Tibial nerve (tissue), 4 donors: ENCODE results near the gene TMPRSS15. TPM values are rescaled to one million over a fixed set of nuclear protein-coding genes. Genes with fewer than 3 reads are reported as not detected.

Experiments
- DNase-seq, 2 donors: peaks; one replicate each; pipeline ENCODE4 v3.0.0-alpha.2; 2019; ENCODE audit warnings: low spot score in 2 of 2
- H3K27ac ChIP-seq, 4 donors: fragments of 200-600 bp; sonication (generic) in 3 of 4; one replicate each; pipeline ENCODE4 v1.5.1; 2017 to 2019; ENCODE audit warnings: mild to moderate bottlenecking in 1 of 4
- H3K27me3 ChIP-seq, 2 donors: fragments of 200-600 bp; sonication (generic) in 1 of 2; one replicate each; pipeline versions ENCODE4 v1.5.1 to v1.6.0; 2017 to 2019
- H3K36me3 ChIP-seq, 3 donors: fragments of 200-600 bp; sonication (generic); one replicate each; pipeline ENCODE4 v1.5.1; 2018 to 2019
- H3K4me1 ChIP-seq, 4 donors: fragments of 200-600 bp; sonication (generic) in 3 of 4; one replicate each; pipeline ENCODE4 v1.5.1; 2017 to 2019
- H3K4me3 ChIP-seq, 4 donors: fragments of 200-600 bp; sonication (generic) in 3 of 4; one replicate each; pipeline ENCODE4 v1.5.1; 2017 to 2019; ENCODE audit warnings: mild to moderate bottlenecking in 1 of 4, moderate library complexity in 1 of 4
- H3K9me3 ChIP-seq, 4 donors: fragments of 200-600 bp; sonication (generic) in 3 of 4; one replicate each; pipeline ENCODE4 v1.5.1; 2017 to 2019
- EP300 ChIP-seq, 2 donors: sonication (generic); formaldehyde crosslinking; IDR thresholded peaks; one replicate each; pipeline ENCODE4 v1.6.1; 2017; ENCODE audit warnings: antibody characterized with exemption in 2 of 2, mild to moderate bottlenecking in 1 of 2
- POLR2A ChIP-seq, 2 donors: fragments of 450-650 bp; IDR thresholded peaks; one replicate each; pipeline ENCODE4 v1.6.1; 2017; ENCODE audit warnings: antibody characterized with exemption in 2 of 2, mild to moderate bottlenecking in 2 of 2, moderate library complexity in 2 of 2
- WGBS, 2 donors: methylation state at CpG; one replicate each; pipeline ENCODE4 v1.1.5; 2018; 5-methylcytosine and 5-hydroxymethylcytosine counted together
- total RNA-seq, 4 donors: library from RNA; depleted of rRNA; stranded (reverse); fragments of >200 nt; gene quantifications; one replicate each; pipeline ENCODE4 v1.1.0, GENCODE V29; 2016
- TF ChIP-seq, protein P1 (sequence below), 5 experiments: fragments of 200-600 bp in 3 of 5; fragments of 450-650 bp in 2 of 5; sonication (generic) in 3 of 5; IDR thresholded peaks; one replicate each; pipeline ENCODE4 v1.5.1; 2016 to 2019; ENCODE audit warnings: antibody characterized with exemption in 5 of 5, mild to moderate bottlenecking in 3 of 5, moderate library complexity in 2 of 5

The TMPRSS15 gene
- total RNA-seq, 4 donors from 2014 or later: not detected

DNA sequence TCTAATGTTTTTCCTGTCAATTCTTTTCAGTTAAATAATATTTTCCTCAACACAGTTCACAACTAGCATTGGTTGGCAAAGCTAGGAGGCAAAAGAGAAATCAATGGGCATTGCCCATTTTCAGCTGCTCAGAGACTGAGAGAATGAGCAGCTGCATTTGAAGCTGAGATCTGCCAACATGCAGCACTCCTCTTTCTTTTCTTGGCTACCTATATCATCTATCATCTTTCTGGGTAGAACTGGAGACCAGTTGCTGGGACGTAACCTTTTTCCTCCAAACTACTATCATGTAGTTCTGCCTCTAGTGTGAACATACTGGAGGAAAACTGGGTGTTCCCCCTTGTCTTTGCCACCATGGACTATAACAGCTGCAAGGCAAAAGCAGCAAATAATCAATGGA is 136.1 kb downstream of the TMPRSS15 start:
- TF ChIP-seq POLR2A (IDR thresholded peaks at IDR 0.05) (no peak), EP300 (IDR thresholded peaks at IDR 0.05) (no peak)
- TF ChIP-seq, protein P1, sequence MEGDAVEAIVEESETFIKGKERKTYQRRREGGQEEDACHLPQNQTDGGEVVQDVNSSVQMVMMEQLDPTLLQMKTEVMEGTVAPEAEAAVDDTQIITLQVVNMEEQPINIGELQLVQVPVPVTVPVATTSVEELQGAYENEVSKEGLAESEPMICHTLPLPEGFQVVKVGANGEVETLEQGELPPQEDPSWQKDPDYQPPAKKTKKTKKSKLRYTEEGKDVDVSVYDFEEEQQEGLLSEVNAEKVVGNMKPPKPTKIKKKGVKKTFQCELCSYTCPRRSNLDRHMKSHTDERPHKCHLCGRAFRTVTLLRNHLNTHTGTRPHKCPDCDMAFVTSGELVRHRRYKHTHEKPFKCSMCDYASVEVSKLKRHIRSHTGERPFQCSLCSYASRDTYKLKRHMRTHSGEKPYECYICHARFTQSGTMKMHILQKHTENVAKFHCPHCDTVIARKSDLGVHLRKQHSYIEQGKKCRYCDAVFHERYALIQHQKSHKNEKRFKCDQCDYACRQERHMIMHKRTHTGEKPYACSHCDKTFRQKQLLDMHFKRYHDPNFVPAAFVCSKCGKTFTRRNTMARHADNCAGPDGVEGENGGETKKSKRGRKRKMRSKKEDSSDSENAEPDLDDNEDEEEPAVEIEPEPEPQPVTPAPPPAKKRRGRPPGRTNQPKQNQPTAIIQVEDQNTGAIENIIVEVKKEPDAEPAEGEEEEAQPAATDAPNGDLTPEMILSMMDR (IDR thresholded peaks at IDR 0.05): no peak
- WGBS, 2 donors: 89% methylated on average over 1 of the region's 1 CpG
- no peak overlapping the region for H3K4me3 ChIP-seq
- H3K9me3 ChIP-seq: no peaks in the 10 kb centered on the region
- no peak overlapping the region for H3K27ac ChIP-seq
- H3K36me3 ChIP-seq: no peaks in the 10 kb centered on the region
- DNase-seq: no peak
- H3K4me1 ChIP-seq: no peaks in the 10 kb centered on the region
- no peaks in the 10 kb centered on the region for H3K27me3 ChIP-seq

DNA sequence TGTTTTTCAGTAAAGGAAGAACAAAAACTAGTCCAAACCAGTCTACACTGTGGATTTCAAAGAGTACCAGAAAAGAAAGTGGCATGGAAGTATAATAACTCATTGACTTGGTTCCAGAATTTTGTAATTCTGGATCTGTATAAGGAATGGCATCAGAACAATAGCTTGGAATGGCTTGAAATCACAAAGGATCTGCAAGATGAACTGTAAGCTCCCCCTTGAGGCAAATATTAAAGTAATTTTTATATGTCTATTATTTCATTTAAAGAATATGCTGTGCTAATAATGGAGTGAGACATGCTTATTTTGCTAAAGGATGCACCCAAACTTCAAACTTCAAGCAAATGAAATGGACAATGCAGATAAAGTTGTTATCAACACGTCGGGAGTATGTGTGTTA is 137.6 kb downstream of the TMPRSS15 start:
- Histone ChIP-seq H3K27me3 (no peaks in the 10 kb centered on the region), H3K4me3 (no peak overlapping the region), H3K4me1 (no peaks in the 10 kb centered on the region), H3K9me3 (no peaks in the 10 kb centered on the region), H3K36me3 (no peaks in the 10 kb centered on the region), H3K27ac (no peak overlapping the region)
- DNase-seq: no peak
- no peak for TF ChIP-seq POLR2A (IDR thresholded peaks at IDR 0.05)
- TF ChIP-seq EP300 (IDR thresholded peaks at IDR 0.05): no peak
- TF ChIP-seq, protein P1 (IDR thresholded peaks at IDR 0.05): no peak
- WGBS, 2 donors: 92 to 96% methylated on average over 2 of the region's 2 CpGs

DNA sequence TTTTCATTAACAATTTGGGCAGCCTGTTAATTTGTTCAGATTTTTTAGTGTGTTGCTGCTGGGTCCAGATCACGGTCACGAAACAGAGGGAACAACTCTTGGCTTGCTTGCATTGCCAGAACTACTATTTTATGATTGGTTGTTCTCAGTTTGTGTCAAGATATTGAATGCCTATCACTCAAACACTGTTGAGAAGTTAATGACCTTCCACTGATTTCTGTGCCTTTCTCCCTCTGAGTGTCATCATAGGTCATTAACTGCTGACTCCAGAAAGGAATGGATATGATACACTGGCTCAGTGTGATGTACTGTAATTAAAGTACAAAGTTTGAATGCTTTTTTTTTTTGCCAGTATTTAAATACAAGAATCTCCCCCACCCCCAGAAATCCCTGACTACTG is 149.8 kb downstream of the TMPRSS15 start:
- H3K9me3 ChIP-seq: no peaks in the 10 kb centered on the region
- TF ChIP-seq EP300 (IDR thresholded peaks at IDR 0.05) (no peak), POLR2A (IDR thresholded peaks at IDR 0.05) (no peak)
- TF ChIP-seq, protein P1 (IDR thresholded peaks at IDR 0.05): no peak
- no peaks in the 10 kb centered on the region for H3K36me3 ChIP-seq

DNA sequence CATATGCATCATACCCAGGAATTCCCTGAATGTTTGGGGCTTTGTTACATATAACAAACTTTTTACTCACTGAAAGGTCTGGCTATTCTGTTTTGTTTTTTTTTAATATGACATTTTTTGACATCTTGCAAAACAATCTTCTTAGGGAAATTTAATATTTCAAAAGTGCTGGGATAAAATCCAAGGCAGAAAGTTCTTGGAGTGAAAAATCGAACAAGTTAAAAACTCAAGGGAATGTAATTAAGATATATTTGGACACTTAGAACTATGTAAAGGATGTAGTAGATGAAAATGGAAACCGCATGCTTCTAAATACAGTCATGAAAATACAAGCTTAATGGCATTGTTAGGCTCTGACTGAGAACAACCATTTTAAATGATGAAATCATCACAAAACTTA is 150.4 kb downstream of the TMPRSS15 start:
- no peak overlapping the region for H3K27ac ChIP-seq
- H3K36me3 ChIP-seq: no peaks in the 10 kb centered on the region
- H3K4me1 ChIP-seq: peaks cover 0 to 8% (median 0%) of the 10 kb centered on the region in 4 donors
- H3K4me3 ChIP-seq: no peak overlapping the region
- no peak for DNase-seq
- TF ChIP-seq EP300 (IDR thresholded peaks at IDR 0.05): no peak
- TF ChIP-seq POLR2A (IDR thresholded peaks at IDR 0.05): no peak
- TF ChIP-seq, protein P1 (IDR thresholded peaks at IDR 0.05): no peak
- WGBS, 2 donors: 47 to 48% methylated on average over 2 of the region's 2 CpGs
- H3K9me3 ChIP-seq: no peaks in the 10 kb centered on the region
- no peaks in the 10 kb centered on the region for H3K27me3 ChIP-seq

More for the DNA sequence above, 149.8 kb downstream of the TMPRSS15 start:
- no peak overlapping the region for H3K4me3 ChIP-seq
- peaks cover 0 to 8% (median 0%) of the 10 kb centered on the region in 4 donors for H3K4me1 ChIP-seq
- H3K27ac ChIP-seq: no peak overlapping the region
- 74 to 90% methylated on average over 2 of the region's 2 CpGs for WGBS, 2 donors
- H3K27me3 ChIP-seq: no peaks in the 10 kb centered on the region
- DNase-seq: no peak

DNA sequence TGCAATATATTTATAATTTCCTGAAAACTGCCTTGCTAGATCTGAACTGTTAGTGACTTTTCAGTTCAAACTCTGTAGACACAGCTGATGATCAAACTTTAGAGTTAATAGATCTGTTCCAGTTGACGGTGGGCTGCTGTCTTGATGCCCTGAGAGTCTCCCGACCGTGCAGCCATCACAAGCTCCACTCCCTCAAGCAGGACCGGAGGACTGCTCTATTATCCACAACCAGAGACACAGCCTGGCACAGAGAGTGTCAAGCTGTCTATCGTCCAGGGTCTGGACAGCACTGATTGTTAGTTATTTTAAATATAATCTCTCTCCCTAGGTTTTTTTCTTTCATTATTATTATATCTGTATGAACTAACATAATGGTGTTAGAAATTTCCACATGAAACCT is 150.9 kb downstream of the TMPRSS15 start:
- H3K27me3 ChIP-seq: no peaks in the 10 kb centered on the region
- TF ChIP-seq EP300 (IDR thresholded peaks at IDR 0.05) (no peak), POLR2A (IDR thresholded peaks at IDR 0.05) (no peak)
- TF ChIP-seq, protein P1 (IDR thresholded peaks at IDR 0.05): no peak
- H3K4me1 ChIP-seq: peaks cover 0 to 8% (median 0%) of the 10 kb centered on the region in 4 donors
- no peak overlapping the region for H3K27ac ChIP-seq
- WGBS, 2 donors: 28 to 45% methylated on average over 5 of the region's 5 CpGs
- no peaks in the 10 kb centered on the region for H3K36me3 ChIP-seq
- no peaks in the 10 kb centered on the region for H3K9me3 ChIP-seq
- H3K4me3 ChIP-seq: no peak overlapping the region
- no peak for DNase-seq
